Thyroid gland (tissue), 4 donors: ENCODE measurements around the gene STARD10.

Experiments
- CTCF ChIP-seq, 6 experiments: fragments of 200-600 bp in 3 of 6; fragments of 450-650 bp in 3 of 6; sonication (generic) in 3 of 6; IDR thresholded peaks; one replicate each; pipeline ENCODE4 v1.5.1; 2016 to 2019; ENCODE audit warnings: antibody characterized with exemption in 6 of 6, mild to moderate bottlenecking in 2 of 6, inconsistent platforms in 1 of 6, moderate library complexity in 1 of 6
- POLR2A ChIP-seq, 2 donors: fragments of 450-650 bp; IDR thresholded peaks; one replicate each; pipeline ENCODE4 v1.6.1; 2017; ENCODE audit warnings: antibody characterized with exemption in 2 of 2, mild to moderate bottlenecking in 2 of 2, moderate library complexity in 1 of 2

DNA sequence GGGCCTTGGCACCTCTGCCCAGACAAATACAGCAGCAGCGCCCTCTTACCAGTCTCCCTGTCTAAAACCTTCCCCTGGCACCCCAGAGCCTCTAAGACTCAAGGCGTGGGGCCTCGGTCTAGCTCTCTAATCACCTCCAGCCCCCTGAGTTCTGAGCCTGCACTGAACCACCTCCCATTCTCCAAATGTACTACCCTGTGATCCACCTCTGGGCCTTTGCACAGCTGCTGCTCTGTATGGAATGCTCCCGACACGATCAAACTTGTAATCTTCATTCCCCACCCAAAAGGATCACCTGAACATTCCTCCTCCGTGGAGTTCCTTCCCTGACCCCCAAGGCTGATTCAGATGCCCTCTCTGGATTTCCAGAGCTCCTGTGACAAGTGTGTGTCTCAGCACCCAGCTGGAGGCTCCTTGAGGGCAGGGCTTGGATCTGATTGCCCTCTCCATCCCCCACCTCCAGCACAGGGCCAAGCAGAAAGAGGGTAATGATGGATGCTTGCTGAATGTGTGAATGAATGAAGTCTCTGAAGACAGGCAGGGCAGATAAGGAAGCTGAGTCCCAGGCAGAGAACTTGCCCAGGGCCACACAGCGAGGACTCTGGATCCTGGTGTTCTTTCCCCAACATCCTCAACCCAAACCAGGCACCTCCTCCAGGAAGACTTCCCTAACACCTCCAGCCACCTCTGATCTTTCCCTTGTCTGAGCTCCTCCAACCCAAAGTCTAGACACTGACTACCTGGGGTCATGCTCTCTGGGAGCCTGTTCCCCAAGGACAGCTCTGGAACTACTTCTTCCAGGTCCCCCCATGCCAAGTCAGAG lies 18.3 kb downstream of the STARD10 start:
- TF ChIP-seq CTCF (IDR thresholded peaks at IDR 0.05) (no peak), POLR2A (IDR thresholded peaks at IDR 0.05) (no peak)
